Activated CD8-positive, alpha-beta memory T cell treated with anti-CD3 and anti-CD28 coated beads for 24 hours (primary cell): ENCODE measurements around the gene MAVS.
A peak's percentile ranks its signal among the peaks of the same experiment; 100 is the strongest.
"Not testable (repeated sequence)": the region's sequence is repeated elsewhere in the genome, so short reads cannot be mapped to it uniquely, and the experiment has no call there.

ENCODE experiments used
- DNase-seq: peaks from one replicate; pipeline ENCODE4 v3.0.0-alpha.2; 2020

The MAVS gene

GRCh38 chr20:3889489-3890397 lies 43.1 kb downstream of the MAVS start:
- DNase-seq, result peak; percentile 79

GRCh38 chr20:3890398-3890751 lies 43.7 kb downstream of the MAVS start:
- DNase-seq, result no peak

DNA sequence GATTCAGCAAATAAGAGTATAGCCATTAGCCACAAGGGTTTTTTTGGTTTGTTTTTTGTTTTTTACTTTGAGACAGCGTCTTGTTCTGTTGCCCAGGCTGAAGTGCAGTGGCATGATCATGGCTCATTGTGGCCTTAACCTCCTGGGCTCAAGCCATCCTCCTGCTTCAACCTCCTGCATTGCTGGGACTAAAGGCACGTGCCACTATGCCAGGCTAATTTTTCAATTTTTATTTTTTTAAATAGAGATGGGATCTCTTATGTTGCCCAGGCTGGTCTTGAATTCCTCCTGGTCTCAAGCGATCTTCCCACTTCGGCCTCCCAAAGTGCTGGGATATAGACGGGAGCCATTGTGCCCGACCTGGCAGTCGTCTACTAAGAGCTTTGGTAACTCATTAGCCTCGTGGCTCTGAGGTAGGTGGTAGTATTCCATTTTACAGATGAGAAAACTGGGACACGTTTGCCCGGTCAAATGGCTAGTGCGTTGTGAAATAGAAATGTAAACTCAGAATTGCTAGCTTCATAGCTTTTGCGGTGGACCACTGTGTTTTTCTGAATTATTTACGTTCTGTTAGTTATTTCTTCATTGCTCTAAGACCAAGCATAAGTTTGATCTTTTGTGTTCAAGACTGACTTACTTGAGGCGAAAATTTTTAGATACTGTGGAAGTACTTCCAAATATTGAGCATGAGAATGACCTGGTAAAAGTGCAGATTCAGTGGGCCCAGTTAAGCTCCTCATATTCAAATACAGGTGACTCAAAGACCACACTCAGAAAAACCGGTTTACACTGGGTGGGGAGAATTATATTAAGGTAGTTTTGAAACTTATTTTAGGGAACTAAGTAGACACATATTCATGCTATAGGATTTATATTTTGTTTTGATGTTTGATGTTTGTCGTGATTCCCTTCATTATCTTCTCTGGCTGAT lies 44.6 kb downstream of the MAVS start:
- no peak for DNase-seq

DNA sequence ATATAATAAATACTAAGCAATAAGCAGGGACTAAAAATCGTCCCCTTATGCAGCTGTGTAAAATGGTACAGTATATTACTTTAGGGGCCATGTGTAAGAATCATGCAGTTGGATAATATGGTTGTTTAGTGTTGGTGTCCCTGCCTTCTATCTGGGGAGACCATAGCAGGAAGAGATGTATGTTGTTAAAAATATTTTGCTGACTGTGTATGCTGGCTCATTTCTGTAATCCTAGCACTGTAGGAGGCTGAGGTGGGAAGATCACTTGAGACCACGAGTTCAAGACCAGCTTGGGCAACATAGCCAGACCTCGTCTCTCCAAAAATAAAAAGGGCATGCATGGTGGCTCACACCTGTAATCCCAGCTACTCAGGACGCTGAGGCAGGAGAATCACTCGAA lies 48.2 kb downstream of the MAVS start:
- no peak for DNase-seq

DNA sequence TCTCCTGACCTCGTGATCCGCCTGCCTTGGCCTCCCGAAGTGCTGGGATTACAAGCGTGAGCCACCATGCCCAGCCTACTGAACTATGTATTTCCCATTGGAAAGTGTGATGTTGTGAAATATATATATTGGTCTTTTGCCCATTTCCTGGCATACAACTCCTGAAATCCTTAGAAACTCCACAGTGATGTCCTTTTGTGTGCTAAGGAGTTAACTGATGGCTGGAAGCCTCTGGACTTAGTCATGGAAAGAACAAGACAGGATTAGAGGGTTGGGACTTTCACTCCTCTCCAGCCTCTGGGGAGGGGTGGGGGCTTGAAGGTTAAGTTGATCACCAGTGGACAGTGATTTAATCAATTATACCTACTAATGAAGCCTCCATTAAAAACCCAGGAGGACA lies 49.7 kb downstream of the MAVS start:
- DNase-seq, result no peak

- DNase-seq, result no peak
Measured at GRCh38 chr20:3896853-3897583, 50.4 kb downstream of the MAVS start.

- DNase-seq, result not testable (repeated sequence)
Measured at GRCh38 chr20:3898181-3898580, 51.5 kb downstream of the MAVS start.

- no peak for DNase-seq
Measured at GRCh38 chr20:3898639-3899038, 52.0 kb downstream of the MAVS start.

- DNase-seq, result no peak
Measured at GRCh38 chr20:3900187-3900604, 53.6 kb downstream of the MAVS start.

DNA sequence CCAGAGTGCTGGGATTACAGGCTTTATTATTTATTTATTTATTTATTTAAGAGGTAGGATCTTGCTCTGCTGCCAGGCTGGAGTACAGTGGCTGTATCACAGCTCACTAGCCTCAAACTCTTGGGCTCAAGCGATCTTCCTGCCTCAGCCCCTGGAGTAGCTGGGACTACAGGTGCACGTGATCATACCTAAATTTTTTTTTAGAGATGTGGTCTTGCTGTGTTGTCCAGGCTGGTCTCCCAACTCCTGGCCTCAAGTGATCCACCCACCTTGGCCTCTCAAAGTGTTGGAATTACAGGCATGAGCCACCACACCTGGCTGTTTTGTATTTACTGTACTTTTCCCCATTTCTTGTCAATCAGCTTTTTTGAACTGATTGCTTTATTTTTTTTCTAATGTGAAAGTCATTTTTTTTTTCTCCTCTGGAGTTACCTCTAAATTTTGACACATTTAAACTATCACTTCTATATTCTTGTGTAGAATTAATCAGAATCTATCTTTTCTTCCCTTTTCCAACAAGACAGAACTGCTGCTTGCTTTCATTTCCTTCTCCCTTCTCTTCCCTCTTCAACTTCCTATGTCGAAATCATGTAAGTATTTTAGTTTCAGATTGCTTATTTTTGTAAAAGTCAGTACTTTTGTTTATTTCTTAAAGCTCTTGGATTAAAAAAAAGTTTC lies 54.5 kb downstream of the MAVS start:
- DNase-seq, result no peak

- no peak for DNase-seq
Measured at GRCh38 chr20:3901706-3902440, 55.2 kb downstream of the MAVS start.

GRCh38 chr20:3902446-3902845 lies 55.8 kb downstream of the MAVS start:
- DNase-seq, result no peak

DNA sequence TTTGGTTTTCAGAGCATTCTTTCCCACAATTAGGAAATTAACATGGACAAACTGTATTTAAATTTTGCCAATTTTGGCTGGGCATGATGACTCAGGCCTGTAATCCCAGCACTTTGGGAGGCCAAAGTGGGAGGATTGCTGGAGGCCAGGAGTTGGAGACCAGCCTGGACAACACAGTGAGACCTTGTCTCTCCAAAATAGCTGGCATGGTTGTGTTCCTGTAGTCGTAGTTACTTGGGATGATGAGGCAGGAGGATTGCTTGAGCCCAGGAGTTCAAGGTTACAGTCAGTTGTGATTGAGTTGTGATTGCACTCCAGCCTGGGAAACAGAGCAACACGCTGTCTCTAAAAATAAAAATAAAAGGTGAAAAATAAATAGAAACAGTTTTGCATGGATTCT lies 57.6 kb downstream of the MAVS start:
- no peak for DNase-seq

DNA sequence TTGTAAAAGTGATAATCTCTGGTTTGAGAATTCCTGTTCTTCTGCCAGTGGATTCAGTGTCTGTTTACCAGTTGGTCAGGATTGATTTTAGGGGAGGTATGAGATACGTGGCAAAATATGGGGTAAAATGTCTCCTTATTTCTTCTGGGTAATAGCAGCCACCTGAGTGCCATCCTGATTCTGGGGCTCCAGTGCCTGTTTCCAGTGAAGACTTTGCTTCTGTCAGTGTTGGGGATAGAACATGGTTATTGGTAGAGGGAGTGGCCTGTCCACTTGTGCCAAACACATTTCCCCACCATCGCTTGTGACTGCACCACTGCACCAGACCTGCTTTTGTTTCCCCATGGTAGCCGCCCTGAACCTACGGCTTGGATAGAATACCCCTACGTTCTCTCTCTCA lies 58.2 kb downstream of the MAVS start:
- DNase-seq, result no peak

DNA sequence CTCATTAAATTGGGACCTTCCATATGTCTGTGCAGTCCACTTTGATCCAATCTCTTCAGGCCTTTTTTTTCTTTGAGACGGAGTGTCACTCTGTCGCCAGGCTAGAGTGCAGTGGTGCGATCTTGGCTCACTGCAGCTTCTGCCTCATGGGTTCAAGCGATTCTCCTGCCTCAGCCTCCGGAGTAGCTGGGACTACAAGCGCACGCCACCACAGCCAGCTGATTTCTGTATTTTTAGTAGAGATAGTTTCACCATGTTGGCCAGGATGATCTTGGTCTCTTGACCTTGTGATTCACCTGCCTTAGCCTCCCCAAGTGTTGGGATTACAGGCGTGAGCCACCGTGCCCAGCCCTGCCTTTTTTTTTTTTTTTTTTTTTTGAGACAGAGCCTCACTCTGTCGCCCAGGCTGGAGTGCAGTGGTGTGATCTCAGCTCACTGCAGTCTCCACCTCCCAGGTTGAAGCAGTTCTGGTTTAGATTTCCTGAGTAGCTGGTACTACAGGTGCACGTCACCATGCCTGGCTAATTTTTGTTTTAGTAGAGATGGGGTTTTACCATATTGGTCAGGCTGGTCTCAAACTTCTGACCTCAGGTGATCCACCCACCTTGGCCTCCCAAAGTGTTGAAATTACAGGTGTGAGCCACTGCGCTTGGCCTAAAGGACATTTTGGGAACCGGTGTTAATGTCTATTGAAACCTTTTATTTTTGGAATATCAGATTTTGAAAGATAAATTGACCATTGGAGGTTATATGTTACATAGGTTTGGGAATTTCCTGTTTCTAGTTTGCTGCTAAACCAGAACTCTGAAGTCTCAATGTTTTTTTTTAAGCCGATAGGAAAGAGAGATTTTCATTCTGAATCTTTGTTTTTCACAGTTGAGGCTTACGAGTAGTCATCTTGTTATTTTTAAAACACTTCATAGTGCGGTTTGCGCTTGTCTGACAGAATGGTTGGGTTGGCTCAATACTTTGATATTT lies 60.4 kb downstream of the MAVS start:
- DNase-seq, result peak; percentile 65

DNA sequence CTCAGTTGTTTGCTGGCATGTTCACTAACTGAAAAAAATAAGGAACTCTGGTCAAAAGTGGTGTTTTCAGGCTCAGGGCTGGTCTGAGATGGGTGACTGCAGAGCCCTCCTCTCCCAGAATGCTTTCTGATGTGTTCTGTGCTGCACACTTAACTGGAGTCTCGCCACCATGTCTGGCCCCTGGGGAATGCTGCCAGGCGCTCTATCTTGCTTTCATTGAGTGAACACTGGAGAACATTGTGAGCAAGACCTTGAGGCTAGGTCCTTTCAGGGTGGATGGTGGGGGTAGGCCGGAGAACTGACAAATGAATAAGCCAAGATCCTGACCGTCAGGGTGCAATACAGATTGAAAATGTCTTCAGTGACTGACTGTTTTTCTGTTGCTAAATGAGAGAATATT lies 62.0 kb downstream of the MAVS start:
- no peak for DNase-seq

GRCh38 chr20:3909952-3910366 lies 63.3 kb downstream of the MAVS start:
- DNase-seq, result no peak

- no peak for DNase-seq
Measured at GRCh38 chr20:3910853-3911252, 64.2 kb downstream of the MAVS start.

DNA sequence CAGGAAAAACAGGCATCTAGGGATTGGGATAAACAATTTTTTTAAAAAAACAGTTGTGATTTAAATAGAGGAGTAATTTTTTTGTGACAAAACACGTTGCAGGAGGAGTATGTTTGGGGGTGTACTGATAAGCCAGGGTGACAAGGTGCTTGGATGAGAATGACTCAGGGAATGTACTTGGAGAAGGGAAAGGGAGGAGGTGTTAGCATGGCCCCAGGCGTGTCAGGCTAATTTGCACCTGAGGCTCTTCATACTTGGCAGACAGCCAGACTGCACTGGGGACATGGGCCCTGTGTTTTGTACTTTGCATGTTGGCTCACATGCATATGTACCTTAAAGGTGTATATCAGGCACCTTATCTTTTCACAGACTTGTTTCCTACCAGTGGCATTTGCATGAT lies 65.3 kb downstream of the MAVS start:
- DNase-seq, result no peak

GRCh38 chr20:3914446-3914845 lies 67.8 kb downstream of the MAVS start:
- DNase-seq, result no peak

DNA sequence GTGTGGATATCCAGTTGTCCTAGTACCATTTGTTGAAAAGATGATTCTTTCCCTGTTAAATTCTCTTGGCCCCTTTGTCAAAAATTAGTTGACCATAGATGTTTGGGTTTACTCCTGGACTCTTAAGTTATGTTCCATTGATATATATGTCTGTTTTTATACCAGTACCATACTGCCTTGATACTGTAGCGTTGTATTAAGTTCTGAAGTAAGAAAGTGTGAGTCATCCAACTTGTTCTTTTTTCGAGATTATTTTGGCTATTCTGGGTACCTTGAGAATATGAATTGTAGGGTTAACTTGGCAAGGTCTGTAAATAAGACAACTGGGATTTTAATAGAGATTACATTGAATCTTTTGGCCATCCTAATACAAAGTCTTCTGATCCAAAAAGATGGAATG lies 69.1 kb downstream of the MAVS start:
- DNase-seq, result no peak
